Naive thymus-derived CD8-positive, alpha-beta T cell (primary cell): ENCODE measurements around the gene C5orf52. TPM values are rescaled to one million over a fixed set of nuclear protein-coding genes. Genes with fewer than 3 reads are reported as not detected.
"Not testable (repeated sequence)": the region's sequence is repeated elsewhere in the genome, so short reads cannot be mapped to it uniquely, and the experiment has no call there.

Experiments
- ATAC-seq, 2 donors: fragments of 150-1000 bp; cut with Tn5 transposase in 1 of 2; sonication (Bioruptor Pico), chemical (Tn5 transposase) in 1 of 2; 1 replicate in 1 of 2; 2 replicates in 1 of 2; pipeline ENCODE4 v1.10.0; 2021; ENCODE audit warnings: mild to moderate bottlenecking in 2 of 2, moderate library complexity in 2 of 2
- POLR2A ChIA-PET: fragments of 350-600 bp; sonication (Branson Sonifier 250); formaldehyde crosslinking; loops from one replicate; lab custom pipeline; 2021; ENCODE audit warnings: antibody characterized with exemption; lab: Charles Lee
- DNase-seq, 10 donors: peaks; one replicate each; pipeline versions ENCODE4 v3.0.0 to v3.0.0-alpha.2; 2020 to 2022
- H3K27ac Mint-ChIP-seq, 10 donors: one replicate each; pipeline ENCODE4 v1.8.0; 2020 to 2022; ENCODE audit warnings: mild to moderate bottlenecking in 10 of 10, mixed read lengths in 10 of 10, moderate library complexity in 4 of 10, inconsistent platforms in 1 of 10
- H3K27me3 Mint-ChIP-seq, 5 donors: one replicate each; pipeline ENCODE4 v1.8.0; 2021 to 2022; ENCODE audit warnings: mixed read lengths in 5 of 5
- H3K36me3 Mint-ChIP-seq, 3 donors: one replicate each; pipeline ENCODE4 v1.8.0; 2020 to 2022; ENCODE audit warnings: mixed read lengths in 3 of 3, mild to moderate bottlenecking in 2 of 3, inconsistent platforms in 1 of 3
- H3K4me1 Mint-ChIP-seq, 4 donors: one replicate each; pipeline ENCODE4 v1.8.0; 2021 to 2022; ENCODE audit warnings: mixed read lengths in 4 of 4
- H3K4me3 Mint-ChIP-seq, 10 donors: one replicate each; pipeline ENCODE4 v1.8.0; 2020 to 2022; ENCODE audit warnings: mild to moderate bottlenecking in 10 of 10, mixed read lengths in 10 of 10, moderate library complexity in 6 of 10, inconsistent platforms in 1 of 10
- H3K9me3 Mint-ChIP-seq, 9 donors: one replicate each; pipeline ENCODE4 v1.8.0; 2020 to 2022; ENCODE audit warnings: mixed read lengths in 9 of 9, mild to moderate bottlenecking in 3 of 9, inconsistent platforms in 1 of 9, moderate library complexity in 1 of 9
- polyA plus RNA-seq, 3 donors: library from polyadenylated mRNA; unstranded; fragments of 300-500 nt; fragmentation: Illumina TruSeq; gene quantifications; one replicate each; pipeline ENCODE4 v1.2.3, GENCODE V29; 2021
- total RNA-seq, 8 experiments: library from RNA in 2 of 8; stranded (reverse) in 2 of 8; gene quantifications; one replicate each; pipeline ENCODE4 v1.2.3 and lab custom pipeline; 2021 to 2026

Gene C5orf52
- total and polyA plus RNA-seq, 5 experiments from 2014 or later = not detected

GRCh38 chr5:157710431-157710830, 39.1 kb downstream of the C5orf52 start:
- ATAC-seq (no peak), DNase-seq (no peak)
- Mint-ChIP-seq H3K27me3 (peaks cover 2 to 16% (median 7%) of the 10 kb centered on the region in 5 donors), H3K36me3 (no peaks in the 10 kb centered on the region), H3K9me3 (no peaks in the 10 kb centered on the region), H3K4me1 (no peaks in the 10 kb centered on the region), H3K4me3 (no peak overlapping the region), H3K27ac (no peak overlapping the region)
- POLR2A ChIA-PET = no interaction called here

- no peaks in the 10 kb centered on the region for H3K9me3 Mint-ChIP-seq
- H3K36me3 Mint-ChIP-seq = no peaks in the 10 kb centered on the region
- H3K4me1 Mint-ChIP-seq = no peaks in the 10 kb centered on the region
- POLR2A ChIA-PET = no interaction called here
- DNase-seq (no peak), ATAC-seq (no peak)
- H3K4me3 Mint-ChIP-seq = no peak overlapping the region
- no peak overlapping the region for H3K27ac Mint-ChIP-seq
- peaks cover 2 to 14% (median 5%) of the 10 kb centered on the region in 5 donors for H3K27me3 Mint-ChIP-seq
Observed at GRCh38 chr5:157710882-157711281, 39.5 kb downstream of the C5orf52 start.

GRCh38 chr5:157713830-157714595, 42.7 kb downstream of the C5orf52 start:
- POLR2A ChIA-PET = no interaction called here
- H3K27ac Mint-ChIP-seq = no peak overlapping the region

GRCh38 chr5:157714596-157714864, 43.2 kb downstream of the C5orf52 start:
- Mint-ChIP-seq H3K4me3 (no peak overlapping the region), H3K9me3 (no peaks in the 10 kb centered on the region), H3K27ac (no peak overlapping the region), H3K4me1 (peaks cover 5 to 17% (median 14%) of the 10 kb centered on the region in 4 donors), H3K27me3 (peaks cover 0 to 2% (median 0%) of the 10 kb centered on the region in 5 donors), H3K36me3 (no peaks in the 10 kb centered on the region)
- DNase-seq (no peak), ATAC-seq (no peak)
- POLR2A ChIA-PET = no interaction called here

More at GRCh38 chr5:157713830-157714595, 42.7 kb downstream of the C5orf52 start:
- no peaks in the 10 kb centered on the region for H3K36me3 Mint-ChIP-seq
- no peaks in the 10 kb centered on the region for H3K9me3 Mint-ChIP-seq
- no peak overlapping the region for H3K4me3 Mint-ChIP-seq
- peaks cover 0 to 2% (median 0%) of the 10 kb centered on the region in 5 donors for H3K27me3 Mint-ChIP-seq
- no peak for ATAC-seq
- peaks cover 5 to 17% (median 14%) of the 10 kb centered on the region in 4 donors for H3K4me1 Mint-ChIP-seq
- DNase-seq = no peak

- H3K27ac Mint-ChIP-seq = peak overlapping the region in 6 of 10 donors; percentile 12 to 82 (median 18)
- peaks cover 0 to 9% (median 0%) of the 10 kb centered on the region in 9 donors for H3K9me3 Mint-ChIP-seq
- peaks cover 4 to 11% (median 4%) of the 10 kb centered on the region in 3 donors for H3K36me3 Mint-ChIP-seq
- ATAC-seq (peak; percentile 62 to 80), DNase-seq (peak in 4 of 10 donors; percentile 5 to 31 (median 26))
- POLR2A ChIA-PET = interaction anchor here (0.6 kb wide), 1 partner anchor 241 kb away, joined by 6 read pairs; no protein-coding TSS in a partner anchor
- H3K4me3 Mint-ChIP-seq = peak overlapping the region in 1 of 10 donors; percentile 66
- no peaks in the 10 kb centered on the region for H3K27me3 Mint-ChIP-seq
- peaks cover 5 to 17% (median 15%) of the 10 kb centered on the region in 4 donors for H3K4me1 Mint-ChIP-seq
Observed at GRCh38 chr5:157718519-157718918, 47.2 kb downstream of the C5orf52 start.

- DNase-seq (no peak), ATAC-seq (no peak)
- Mint-ChIP-seq H3K27me3 (no peaks in the 10 kb centered on the region), H3K27ac (no peak overlapping the region), H3K4me3 (no peak overlapping the region), H3K36me3 (peaks cover 4 to 11% (median 7%) of the 10 kb centered on the region in 3 donors), H3K9me3 (peaks cover 0 to 9% (median 0%) of the 10 kb centered on the region in 9 donors), H3K4me1 (peaks cover 5 to 17% (median 15%) of the 10 kb centered on the region in 4 donors)
- POLR2A ChIA-PET = interaction anchor here (0.6 kb wide), 2 partner anchors 28 to 241 kb away, joined by 6 read pairs; no protein-coding TSS in a partner anchor
Observed at GRCh38 chr5:157719245-157719644, 47.9 kb downstream of the C5orf52 start.

- no peak for ATAC-seq
- H3K27me3 Mint-ChIP-seq = no peaks in the 10 kb centered on the region
Observed at GRCh38 chr5:157721159-157721558, 49.8 kb downstream of the C5orf52 start.

GRCh38 chr5:157722895-157723294, 51.6 kb downstream of the C5orf52 start:
- H3K36me3 Mint-ChIP-seq = peaks cover 7 to 13% (median 8%) of the 10 kb centered on the region in 3 donors
- H3K4me1 Mint-ChIP-seq = peaks cover 4 to 13% (median 8%) of the 10 kb centered on the region in 4 donors
- POLR2A ChIA-PET, H3K27ac Mint-ChIP-seq, H3K27me3 Mint-ChIP-seq, H3K4me3 Mint-ChIP-seq, DNase-seq, H3K9me3 Mint-ChIP-seq, ATAC-seq: not testable (repeated sequence)

More at GRCh38 chr5:157721159-157721558, 49.8 kb downstream of the C5orf52 start:
- Mint-ChIP-seq H3K27ac (no peak overlapping the region), H3K9me3 (peaks cover 0 to 9% (median 0%) of the 10 kb centered on the region in 9 donors), H3K36me3 (peaks cover 7 to 13% (median 8%) of the 10 kb centered on the region in 3 donors), H3K4me1 (peaks cover 6 to 20% (median 16%) of the 10 kb centered on the region in 4 donors), H3K4me3 (no peak overlapping the region)
- POLR2A ChIA-PET = interaction anchor here (0.6 kb wide), 1 partner anchor 298 kb away, joined by 4 read pairs; no protein-coding TSS in a partner anchor
- DNase-seq = no peak

GRCh38 chr5:157726607-157727006, 55.3 kb downstream of the C5orf52 start:
- ATAC-seq, H3K27me3 Mint-ChIP-seq, H3K9me3 Mint-ChIP-seq, DNase-seq, H3K4me3 Mint-ChIP-seq, POLR2A ChIA-PET, H3K27ac Mint-ChIP-seq: not testable (repeated sequence)
- Mint-ChIP-seq H3K36me3 (peaks cover 7 to 13% (median 8%) of the 10 kb centered on the region in 3 donors), H3K4me1 (peaks cover 6 to 22% (median 8%) of the 10 kb centered on the region in 4 donors)

- POLR2A ChIA-PET, H3K27ac Mint-ChIP-seq, H3K36me3 Mint-ChIP-seq, H3K27me3 Mint-ChIP-seq, H3K9me3 Mint-ChIP-seq, DNase-seq, ATAC-seq, H3K4me3 Mint-ChIP-seq: not testable (repeated sequence)
- H3K4me1 Mint-ChIP-seq = peaks cover 8 to 33% (median 20%) of the 10 kb centered on the region in 4 donors
Observed at GRCh38 chr5:157727858-157728257, 56.5 kb downstream of the C5orf52 start.

Other genes with a start within 250 kb of the C5orf52 start
- gene NIPAL4, start 211.3 kb upstream of the C5orf52 start, total RNA-seq = under 1 TPM; 0.11 to 0.26 TPM
- gene NIPAL4, start 211.3 kb upstream of the C5orf52 start, polyA plus RNA-seq = not detected
- 1 to 10 TPM; 3.6 TPM for gene ADAM19, start 95.8 kb upstream of the C5orf52 start, total RNA-seq
- under 1 TPM in 2 of 3 donors, not detected in 1; 0.08 to 0.14 TPM for gene ADAM19, start 95.8 kb upstream of the C5orf52 start, polyA plus RNA-seq
- gene SOX30, start 19.1 kb upstream of the C5orf52 start, total RNA-seq = under 1 TPM; 0.14 to 0.44 TPM
- gene SOX30, start 19.1 kb upstream of the C5orf52 start, polyA plus RNA-seq = under 1 TPM; 0.07 to 0.16 (median 0.12) TPM
- 10 to 100 TPM; 13.4 TPM for gene THG1L, start 59.9 kb downstream of the C5orf52 start, total RNA-seq
- 1 to 10 TPM; 6.3 to 9.0 (median 8.0) TPM for gene THG1L, start 59.9 kb downstream of the C5orf52 start, polyA plus RNA-seq
- 1 to 10 TPM; 5.1 to 5.2 TPM for gene LSM11, start 72.2 kb downstream of the C5orf52 start, total RNA-seq
- gene LSM11, start 72.2 kb downstream of the C5orf52 start, polyA plus RNA-seq = under 1 TPM; 0.36 to 0.64 (median 0.42) TPM
- 10 to 100 TPM; 65.7 to 68.7 TPM for gene CLINT1, start 187.6 kb downstream of the C5orf52 start, total RNA-seq
- 10 to 100 TPM; 64.7 to 75.5 (median 65.0) TPM for gene CLINT1, start 187.6 kb downstream of the C5orf52 start, polyA plus RNA-seq